Right lobe of liver (tissue), 4 donors: ENCODE measurements around the gene DCTN5.

ENCODE experiments used
- CTCF ChIP-seq, 4 donors: fragments of 200-600 bp in 3 of 4; fragments of 450-650 bp in 1 of 4; IDR thresholded peaks; one replicate each; pipeline versions ENCODE4 v1.5.1 to v1.8.0; 2016 to 2022; ENCODE audit warnings: antibody characterized with exemption in 4 of 4, mild to moderate bottlenecking in 2 of 4
- POLR2A ChIP-seq: fragments of 450-650 bp; IDR thresholded peaks from one replicate; pipeline ENCODE4 v1.6.1; 2017; ENCODE audit warnings: antibody characterized with exemption, mild to moderate bottlenecking
- donor health status: DM: no; HTN: no; CAD: no.
- donor health status: DM: no; HTN: no; CAD: no.
- donor health status: DM: no; HTN: yes; CAD: no.

GRCh38 chr16:23629516-23629915 is 11.8 kb upstream of the DCTN5 start:
- TF ChIP-seq POLR2A: no peak
- TF ChIP-seq CTCF (IDR thresholded peaks at IDR 0.05): no peak
